HFFc6 (cell line): Measurements from ENCODE around the gene NDE1. TPM values are rescaled to one million over a fixed set of nuclear protein-coding genes. Genes with fewer than 3 reads are reported as not detected.
"Not testable (repeated sequence)": the region's sequence is repeated elsewhere in the genome, so short reads cannot be mapped to it uniquely, and the experiment has no call there.

ENCODE experiments used
- DNase-seq: peaks from one replicate; pipeline ENCODE4 v3.0.0-alpha.2; 2018
- H3K27ac Mint-ChIP-seq: 2 replicates; pipeline ENCODE4 v1.8.0; 2020; ENCODE audit warnings: mild to moderate bottlenecking, mixed read lengths
- H3K27me3 Mint-ChIP-seq: 2 replicates; pipeline ENCODE4 v1.8.0; 2021; ENCODE audit warnings: mild to moderate bottlenecking, moderate library complexity, mixed read lengths; ENCODE audit not compliant: insufficient read depth
- H3K36me3 Mint-ChIP-seq: 2 replicates; pipeline ENCODE4 v1.8.0; 2021; ENCODE audit warnings: low read depth, mixed read lengths
- H3K4me1 Mint-ChIP-seq: 2 replicates; pipeline ENCODE4 v1.8.0; 2020; ENCODE audit warnings: low read depth, mixed read lengths
- H3K4me3 Mint-ChIP-seq: 2 replicates; pipeline ENCODE4 v1.8.0; 2020; ENCODE audit warnings: mild to moderate bottlenecking, moderate library complexity, mixed read lengths
- H3K9me3 Mint-ChIP-seq: 2 replicates; pipeline ENCODE4 v1.8.0; 2020; ENCODE audit warnings: mild to moderate bottlenecking, mixed read lengths
- CTCF ChIP-seq: fragments of 200-600 bp; sonication (generic); IDR thresholded peaks from 2 replicates; pipeline ENCODE4 v1.5.0; 2021; ENCODE audit warnings: antibody characterized with exemption, mild to moderate bottlenecking
- total RNA-seq, 6 experiments: library from RNA; stranded (reverse); fragmentation: NEBNext Ultra II Directional; extraction: Animal tissue kit (Norgen Biotek cat#: 25700); gene quantifications; 2 replicates in 1 of 6; 3 replicates in 5 of 6; pipeline ENCODE4 v1.2.3, GENCODE V29; 2021

The NDE1 gene
- total RNA-seq, 6 experiments from 2014 or later: 40.6 to 61.0 (median 58.2) TPM

GRCh38 chr16:15605839-15606517, 44.1 kb upstream of the NDE1 start:
- no peak overlapping the region for H3K4me3 Mint-ChIP-seq

DNA sequence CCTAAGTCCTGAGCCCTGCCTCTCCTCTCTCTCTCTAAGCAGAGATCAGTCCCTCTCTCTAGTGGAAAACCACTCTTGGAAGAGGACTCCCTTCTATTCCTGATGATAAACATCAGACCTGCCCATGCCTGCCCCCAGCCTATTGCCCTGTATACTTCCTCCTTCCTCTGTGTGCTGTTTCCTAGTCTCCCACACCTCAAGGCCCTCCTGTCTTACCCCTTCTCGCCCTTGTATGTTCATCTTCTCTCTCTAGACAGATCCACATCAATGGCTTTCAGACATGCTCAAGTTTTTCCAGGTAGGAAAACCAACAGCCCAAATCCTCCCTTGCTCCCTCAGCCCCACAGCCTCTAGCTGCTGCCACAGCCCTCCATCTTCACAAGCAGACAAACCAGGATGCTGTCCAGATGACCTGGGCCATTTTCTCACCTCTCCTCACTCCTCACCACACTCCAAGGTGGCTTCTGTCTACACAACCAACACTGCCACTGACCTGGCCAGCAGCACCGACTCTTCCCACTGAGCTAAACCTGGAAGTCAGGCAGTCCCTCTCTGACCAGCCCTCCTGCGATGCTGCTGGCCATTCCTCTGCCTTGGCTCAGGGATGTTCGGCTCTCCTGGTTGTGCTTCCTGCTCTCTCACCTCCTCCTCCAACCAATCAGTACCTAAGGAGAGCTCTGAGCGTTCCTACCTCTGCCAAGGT, 43.4 kb upstream of the NDE1 start:
- peaks cover 60% of the 10 kb centered on the region for H3K36me3 Mint-ChIP-seq
- peaks cover 10% of the 10 kb centered on the region for H3K4me1 Mint-ChIP-seq
- H3K27me3 Mint-ChIP-seq: no peaks in the 10 kb centered on the region; the same call in 1 of the 2 replicates
- DNase-seq: no peak
- no peak overlapping the region for H3K27ac Mint-ChIP-seq
- H3K9me3 Mint-ChIP-seq: no peaks in the 10 kb centered on the region
- no peak overlapping the region for H3K4me3 Mint-ChIP-seq
- no peak for TF ChIP-seq CTCF

More at GRCh38 chr16:15605839-15606517, 44.1 kb upstream of the NDE1 start:
- no peak overlapping the region for H3K27ac Mint-ChIP-seq
- no peak for DNase-seq
- H3K36me3 Mint-ChIP-seq: peaks cover 64% of the 10 kb centered on the region
- TF ChIP-seq CTCF: no peak
- no peaks in the 10 kb centered on the region; the same call in none of the 2 replicates for H3K27me3 Mint-ChIP-seq
- no peaks in the 10 kb centered on the region for H3K9me3 Mint-ChIP-seq
- peaks cover 9% of the 10 kb centered on the region for H3K4me1 Mint-ChIP-seq

GRCh38 chr16:15607221-15607699, 42.8 kb upstream of the NDE1 start:
- H3K4me1 Mint-ChIP-seq: peaks cover 12% of the 10 kb centered on the region
- not testable (repeated sequence) for DNase-seq, H3K9me3 Mint-ChIP-seq, H3K27ac Mint-ChIP-seq, H3K4me3 Mint-ChIP-seq, H3K27me3 Mint-ChIP-seq
- H3K36me3 Mint-ChIP-seq: peaks cover 58% of the 10 kb centered on the region

- no peak overlapping the region for H3K4me3 Mint-ChIP-seq
- H3K27me3 Mint-ChIP-seq: no peaks in the 10 kb centered on the region; the same call in 1 of the 2 replicates
- DNase-seq: no peak
- H3K36me3 Mint-ChIP-seq: peaks cover 61% of the 10 kb centered on the region
- TF ChIP-seq CTCF: no peak
- no peaks in the 10 kb centered on the region for H3K9me3 Mint-ChIP-seq
- H3K4me1 Mint-ChIP-seq: peaks cover 12% of the 10 kb centered on the region
- no peak overlapping the region for H3K27ac Mint-ChIP-seq
These were observed 42.2 kb upstream of the NDE1 start for GRCh38 chr16:15607700-15608396.

DNA sequence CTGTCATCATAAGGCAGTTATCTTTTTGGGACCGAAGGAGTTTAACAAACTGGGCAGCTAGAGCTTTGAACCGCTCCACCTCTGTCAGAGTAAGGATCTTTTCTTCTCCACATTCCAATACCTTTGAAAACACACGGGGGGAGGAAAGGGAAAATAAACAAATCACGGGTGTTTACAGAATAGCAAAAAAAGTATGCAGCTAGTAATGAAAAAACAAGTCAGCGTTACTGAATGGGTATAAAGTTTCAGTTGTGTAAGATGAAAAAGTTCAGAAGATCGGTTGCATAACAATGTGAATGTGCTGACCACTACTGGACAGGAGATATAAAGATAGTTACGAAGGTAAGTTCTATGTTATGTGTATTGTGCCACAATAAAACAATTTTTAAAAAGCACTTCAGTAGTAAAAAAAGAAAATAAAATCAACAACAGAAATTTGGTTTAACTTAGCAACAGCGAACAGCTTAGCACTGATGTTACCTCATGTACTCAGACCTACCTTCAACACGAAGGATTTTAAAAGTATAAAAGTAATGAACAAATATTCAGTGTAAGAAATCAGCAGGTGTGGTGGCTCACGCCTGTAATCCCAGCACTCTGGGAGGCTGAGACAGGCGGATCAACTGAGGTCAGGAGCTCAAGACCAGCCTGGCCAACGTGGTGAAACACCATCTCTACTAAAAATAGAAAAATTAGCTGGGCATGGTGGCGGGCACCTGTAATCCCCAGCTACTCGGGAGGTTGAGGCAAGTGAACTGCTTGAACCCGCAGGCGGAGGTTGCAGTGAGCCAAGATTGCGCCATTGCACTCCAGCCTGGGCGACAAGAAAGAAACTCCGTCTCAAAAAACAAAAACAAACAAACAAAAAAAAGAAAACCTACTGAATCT, 41.4 kb upstream of the NDE1 start:
- Mint-ChIP-seq H3K4me1 (peaks cover 12% of the 10 kb centered on the region), H3K36me3 (peaks cover 59% of the 10 kb centered on the region), H3K27me3 (no peaks in the 10 kb centered on the region; the same call in 1 of the 2 replicates), H3K9me3 (no peaks in the 10 kb centered on the region), H3K4me3 (no peak overlapping the region), H3K27ac (no peak overlapping the region)
- DNase-seq: no peak
- no peak for TF ChIP-seq CTCF
